K562 (cell line): ENCODE measurements around the gene CCDC69. TPM values are rescaled to one million over a fixed set of nuclear protein-coding genes. Genes with fewer than 3 reads are reported as not detected.

Experiments
- BCOR ChIP-seq: fragments of 450-650 bp; IDR thresholded peaks from 2 replicates; pipeline ENCODE4 v1.6.1; 2016
- CC2D1A ChIP-seq: fragments of 450-650 bp; IDR thresholded peaks from 2 replicates; pipeline ENCODE4 v1.6.1; 2017; ENCODE audit warnings: mild to moderate bottlenecking
- KLF6 ChIP-seq: fragments of 250-450 bp; sonication (Bioruptor Pico); IDR thresholded peaks from 2 replicates; pipeline ENCODE4 v1.4.0; 2020; ENCODE audit warnings: mild to moderate bottlenecking, moderate library complexity, borderline replicate concordance
- NFE2L1 ChIP-seq: fragments of 450-650 bp; IDR thresholded peaks from 2 replicates; pipeline ENCODE4 v1.6.1; 2016; ENCODE audit warnings: missing genetic modification characterization, low read depth, mild to moderate bottlenecking, missing compliant biosample characterization, moderate library complexity, borderline replicate concordance
- SMARCC2 ChIP-seq: fragments of 450-650 bp; IDR thresholded peaks from 2 replicates; pipeline ENCODE4 v1.6.1; 2017; ENCODE audit warnings: antibody characterized with exemption, moderate library complexity, mild to moderate bottlenecking, low read depth
- ZKSCAN1 ChIP-seq: fragments of 150-350 bp; IDR thresholded peaks from 2 replicates; pipeline ENCODE4 v1.6.1; 2016; ENCODE audit warnings: low read depth, low read length
- ZNF263 ChIP-seq: sonication (generic); formaldehyde crosslinking; IDR thresholded peaks from 2 replicates; pipeline ENCODE4 v1.8.0; 2022; ENCODE audit warnings: mild to moderate bottlenecking, missing genetic modification reagents, borderline replicate concordance
- ZNF584 ChIP-seq: fragments of 200-800 bp; sonication (Bioruptor generic); IDR thresholded peaks from 2 replicates; pipeline ENCODE4 v1.6.1; 2016; ENCODE audit warnings: low read depth, mild to moderate bottlenecking, missing genetic modification characterization, missing compliant biosample characterization
- polyA plus RNA-seq, 8 experiments: library from polyadenylated mRNA; depleted of rRNA in 4 of 8; stranded (reverse) in 5 of 8; unstranded in 3 of 8; fragments of >200 nt; fragmentation: Nextera tagmentation in 2 of 8; fragmentation: Illumina TruSeq in 1 of 8; extraction: Ambion mirVana in 2 of 8; extraction: Trizol in 1 of 8; gene quantifications; 2 replicates each; pipeline versions ENCODE4 v1.2.1 to v1.2.3, GENCODE V29; 2011 to 2014; ENCODE audit warnings: inconsistent platforms in 1 of 8, missing spikeins in 1 of 8
- total RNA-seq, 7 experiments: library from RNA; depleted of rRNA in 6 of 7; stranded (reverse); fragments of >200 nt in 6 of 7; fragmentation: Illumina TruSeq in 2 of 7; extraction: Trizol in 2 of 7; gene quantifications; 2 replicates each; pipeline versions ENCODE4 v1.2.1 to v1.2.3, GENCODE V29; 2011 to 2021; ENCODE audit warnings: low replicate concordance in 1 of 7
- TF ChIP-seq, protein P1 (sequence below): sonication (generic); formaldehyde crosslinking; IDR thresholded peaks from 2 replicates; pipeline ENCODE4 v1.8.0; 2022; ENCODE audit warnings: missing genetic modification reagents, mild to moderate bottlenecking, borderline replicate concordance
- TF ChIP-seq, protein P2 (sequence below): fragments of 450-650 bp; IDR thresholded peaks from 2 replicates; pipeline ENCODE4 v1.6.1; 2016; ENCODE audit warnings: low read depth

Gene CCDC69
- total and polyA plus RNA-seq, 9 of the 15 experiments (the other 6 are each of a cell fraction or from before 2014, with no cell fraction given) = 0.65 to 12.2 (median 7.6) TPM

GRCh38 chr5:151248651-151249050 is 24.8 kb upstream of the CCDC69 start (continued):
- TF ChIP-seq SMARCC2 (no peak), CC2D1A (no peak), ZKSCAN1 (no peak), ZNF263 (no peak), ZNF584 (CRISPR knock-in tag) (no peak), BCOR (no peak), KLF6 (CRISPR knock-in tag) (no peak), NFE2L1 (tag) (no peak)
- TF ChIP-seq, protein P1, sequence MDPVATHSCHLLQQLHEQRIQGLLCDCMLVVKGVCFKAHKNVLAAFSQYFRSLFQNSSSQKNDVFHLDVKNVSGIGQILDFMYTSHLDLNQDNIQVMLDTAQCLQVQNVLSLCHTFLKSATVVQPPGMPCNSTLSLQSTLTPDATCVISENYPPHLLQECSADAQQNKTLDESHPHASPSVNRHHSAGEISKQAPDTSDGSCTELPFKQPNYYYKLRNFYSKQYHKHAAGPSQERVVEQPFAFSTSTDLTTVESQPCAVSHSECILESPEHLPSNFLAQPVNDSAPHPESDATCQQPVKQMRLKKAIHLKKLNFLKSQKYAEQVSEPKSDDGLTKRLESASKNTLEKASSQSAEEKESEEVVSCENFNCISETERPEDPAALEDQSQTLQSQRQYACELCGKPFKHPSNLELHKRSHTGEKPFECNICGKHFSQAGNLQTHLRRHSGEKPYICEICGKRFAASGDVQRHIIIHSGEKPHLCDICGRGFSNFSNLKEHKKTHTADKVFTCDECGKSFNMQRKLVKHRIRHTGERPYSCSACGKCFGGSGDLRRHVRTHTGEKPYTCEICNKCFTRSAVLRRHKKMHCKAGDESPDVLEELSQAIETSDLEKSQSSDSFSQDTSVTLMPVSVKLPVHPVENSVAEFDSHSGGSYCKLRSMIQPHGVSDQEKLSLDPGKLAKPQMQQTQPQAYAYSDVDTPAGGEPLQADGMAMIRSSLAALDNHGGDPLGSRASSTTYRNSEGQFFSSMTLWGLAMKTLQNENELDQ (CRISPR knock-in tag) = no peak
- TF ChIP-seq, protein P2, sequence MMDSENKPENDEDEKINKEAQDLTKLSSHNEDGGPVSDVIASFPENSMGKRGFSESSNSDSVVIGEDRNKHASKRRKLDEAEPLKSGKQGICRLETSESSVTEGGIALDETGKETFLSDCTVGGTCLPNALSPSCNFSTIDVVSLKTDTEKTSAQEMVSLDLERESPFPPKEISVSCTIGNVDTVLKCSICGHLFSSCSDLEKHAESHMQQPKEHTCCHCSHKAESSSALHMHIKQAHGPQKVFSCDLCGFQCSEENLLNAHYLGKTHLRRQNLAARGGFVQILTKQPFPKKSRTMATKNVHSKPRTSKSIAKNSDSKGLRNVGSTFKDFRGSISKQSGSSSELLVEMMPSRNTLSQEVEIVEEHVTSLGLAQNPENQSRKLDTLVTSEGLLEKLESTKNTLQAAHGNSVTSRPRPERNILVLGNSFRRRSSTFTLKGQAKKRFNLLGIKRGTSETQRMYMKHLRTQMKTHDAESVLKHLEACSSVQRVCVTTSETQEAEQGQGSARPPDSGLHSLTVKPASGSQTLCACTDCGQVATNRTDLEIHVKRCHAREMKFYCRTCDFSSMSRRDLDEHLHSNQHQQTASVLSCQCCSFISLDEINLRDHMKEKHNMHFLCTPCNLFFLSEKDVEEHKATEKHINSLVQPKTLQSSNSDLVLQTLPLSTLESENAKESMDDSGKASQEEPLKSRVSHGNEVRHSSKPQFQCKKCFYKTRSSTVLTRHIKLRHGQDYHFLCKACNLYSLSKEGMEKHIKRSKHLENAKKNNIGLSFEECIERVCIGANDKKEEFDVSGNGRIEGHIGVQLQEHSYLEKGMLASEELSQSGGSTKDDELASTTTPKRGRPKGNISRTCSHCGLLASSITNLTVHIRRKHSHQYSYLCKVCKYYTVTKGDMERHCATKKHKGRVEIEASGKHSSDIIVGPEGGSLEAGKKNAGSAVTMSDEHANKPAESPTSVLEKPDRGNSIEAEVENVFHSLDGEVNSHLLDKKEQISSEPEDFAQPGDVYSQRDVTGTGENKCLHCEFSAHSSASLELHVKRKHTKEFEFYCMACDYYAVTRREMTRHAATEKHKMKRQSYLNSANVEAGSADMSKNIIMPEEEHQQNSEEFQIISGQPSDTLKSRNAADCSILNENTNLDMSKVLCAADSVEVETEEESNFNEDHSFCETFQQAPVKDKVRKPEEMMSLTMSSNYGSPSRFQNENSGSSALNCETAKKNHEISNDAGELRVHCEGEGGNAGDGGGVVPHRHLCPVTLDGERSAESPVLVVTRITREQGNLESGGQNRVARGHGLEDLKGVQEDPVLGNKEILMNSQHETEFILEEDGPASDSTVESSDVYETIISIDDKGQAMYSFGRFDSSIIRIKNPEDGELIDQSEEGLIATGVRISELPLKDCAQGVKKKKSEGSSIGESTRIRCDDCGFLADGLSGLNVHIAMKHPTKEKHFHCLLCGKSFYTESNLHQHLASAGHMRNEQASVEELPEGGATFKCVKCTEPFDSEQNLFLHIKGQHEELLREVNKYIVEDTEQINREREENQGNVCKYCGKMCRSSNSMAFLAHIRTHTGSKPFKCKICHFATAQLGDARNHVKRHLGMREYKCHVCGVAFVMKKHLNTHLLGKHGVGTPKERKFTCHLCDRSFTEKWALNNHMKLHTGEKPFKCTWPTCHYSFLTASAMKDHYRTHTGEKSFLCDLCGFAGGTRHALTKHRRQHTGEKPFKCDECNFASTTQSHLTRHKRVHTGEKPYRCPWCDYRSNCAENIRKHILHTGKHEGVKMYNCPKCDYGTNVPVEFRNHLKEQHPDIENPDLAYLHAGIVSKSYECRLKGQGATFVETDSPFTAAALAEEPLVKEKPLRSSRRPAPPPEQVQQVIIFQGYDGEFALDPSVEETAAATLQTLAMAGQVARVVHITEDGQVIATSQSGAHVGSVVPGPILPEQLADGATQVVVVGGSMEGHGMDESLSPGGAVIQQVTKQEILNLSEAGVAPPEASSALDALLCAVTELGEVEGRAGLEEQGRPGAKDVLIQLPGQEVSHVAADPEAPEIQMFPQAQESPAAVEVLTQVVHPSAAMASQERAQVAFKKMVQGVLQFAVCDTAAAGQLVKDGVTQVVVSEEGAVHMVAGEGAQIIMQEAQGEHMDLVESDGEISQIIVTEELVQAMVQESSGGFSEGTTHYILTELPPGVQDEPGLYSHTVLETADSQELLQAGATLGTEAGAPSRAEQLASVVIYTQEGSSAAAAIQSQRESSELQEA = no peak
